ENCODE data around the gene PSMD8.
"Not testable (repeated sequence)": the region's sequence is repeated elsewhere in the genome, so short reads cannot be mapped to it uniquely, and the experiment has no call there.

- TF ChIP-seq CTCF (conservative IDR thresholded peaks at IDR 0.05; ENCODE audit: low read length); EZH2phosphoT487 (IDR thresholded peaks at IDR 0.05; ENCODE audit: borderline replicate concordance, low read depth, low read length): not testable (repeated sequence)
Observed at GRCh38 chr19:38339011-38339410, 35.4 kb upstream of the PSMD8 start.
